Measurements from ENCODE around the gene ITGB1BP2.
"Not testable (repeated sequence)": the region's sequence is repeated elsewhere in the genome, so short reads cannot be mapped to it uniquely, and the experiment has no call there.

The ITGB1BP2 gene

GRCh38 chrX:71302461-71303213, 1.1 kb downstream of the ITGB1BP2 start:
- DNase-seq = no peak

- DNase-seq = no peak
Measured at GRCh38 chrX:71304561-71304960, 3.0 kb downstream of the ITGB1BP2 start.

GRCh38 chrX:71315917-71316316, 14.4 kb downstream of the ITGB1BP2 start:
- DNase-seq = no peak

- DNase-seq = not testable (repeated sequence)
Measured at GRCh38 chrX:71316959-71317358, 15.4 kb downstream of the ITGB1BP2 start.

- peak; percentile 5 for DNase-seq
Measured at GRCh38 chrX:71320126-71320525, 18.6 kb downstream of the ITGB1BP2 start.

GRCh38 chrX:71321731-71322130, 20.2 kb downstream of the ITGB1BP2 start:
- no peak for DNase-seq

GRCh38 chrX:71324452-71324851, 22.9 kb downstream of the ITGB1BP2 start:
- DNase-seq = not testable (repeated sequence)

- DNase-seq = no peak
Measured at GRCh38 chrX:71326394-71326793, 24.8 kb downstream of the ITGB1BP2 start.

- DNase-seq = not testable (repeated sequence)
Measured at GRCh38 chrX:71349151-71349665, 47.7 kb downstream of the ITGB1BP2 start.

- DNase-seq = not testable (repeated sequence)
Measured at GRCh38 chrX:71349867-71350266, 48.3 kb downstream of the ITGB1BP2 start.

- DNase-seq = not testable (repeated sequence)
Measured at GRCh38 chrX:71352439-71352838, 50.9 kb downstream of the ITGB1BP2 start.

Measured in hematopoietic multipotent progenitor cell treated with erythropoietin and hydrocortisone succinate and interleukin-3 and kit ligand, for 6 days (in vitro differentiated cells).